Measurements from ENCODE around the gene DUSP22. TPM values are rescaled to one million over a fixed set of nuclear protein-coding genes. Genes with fewer than 3 reads are reported as not detected.

Gene DUSP22
- total and polyA plus RNA-seq, 2 experiments from 2014 or later = 24.2 to 26.3 TPM

DNA sequence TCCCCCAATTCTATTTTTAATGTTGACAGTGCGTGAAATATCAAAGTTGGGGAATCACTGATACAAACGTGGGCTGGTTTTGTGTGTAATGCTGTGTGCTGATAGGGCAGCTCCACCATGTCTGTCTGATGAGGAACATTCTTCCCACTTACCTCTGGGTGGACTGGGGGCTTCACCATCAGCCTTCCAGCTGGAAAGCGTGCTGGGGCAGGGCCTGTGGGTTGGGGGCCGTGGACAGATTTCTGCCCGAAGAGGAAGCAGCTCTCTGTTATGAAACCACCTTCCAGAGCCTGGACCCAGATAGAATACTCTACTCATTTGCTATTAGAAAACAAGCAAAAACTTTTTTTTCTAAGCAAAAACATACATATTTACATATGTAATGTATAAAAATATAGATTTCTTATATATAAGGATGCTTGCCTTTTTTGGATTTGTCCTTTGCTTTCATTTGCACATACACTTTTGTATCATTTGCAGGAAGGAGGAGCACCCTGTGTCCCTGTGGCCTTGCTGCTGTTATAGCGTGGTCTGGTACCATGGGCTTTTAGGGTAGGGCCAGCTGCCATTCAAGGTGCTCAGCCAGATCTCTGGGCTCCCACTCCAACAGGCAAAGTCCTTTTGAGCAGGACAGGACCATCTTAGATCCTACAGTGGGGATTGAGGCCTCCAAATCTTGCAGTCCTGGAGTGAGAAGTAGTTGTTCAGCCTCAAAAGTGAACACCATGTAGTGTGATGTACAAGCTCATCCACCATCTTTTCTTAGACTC is 48.1 kb downstream of the DUSP22 start:
- H3K4me3 ChIP-seq = no peak overlapping the region
- no peaks in the 10 kb centered on the region for H3K9me3 ChIP-seq (ENCODE audit: low read depth)
- H3K36me3 ChIP-seq (replicated peaks; ENCODE audit: insufficient read depth, low read depth) = no peaks in the 10 kb centered on the region
- H4K20me1 ChIP-seq (ENCODE audit: insufficient read depth, poor library complexity, severe bottlenecking) = no peaks in the 10 kb centered on the region
- TF ChIP-seq EZH2 (IDR thresholded peaks at IDR 0.05; ENCODE audit: borderline replicate concordance) = no peak
- TF ChIP-seq, protein P1, sequence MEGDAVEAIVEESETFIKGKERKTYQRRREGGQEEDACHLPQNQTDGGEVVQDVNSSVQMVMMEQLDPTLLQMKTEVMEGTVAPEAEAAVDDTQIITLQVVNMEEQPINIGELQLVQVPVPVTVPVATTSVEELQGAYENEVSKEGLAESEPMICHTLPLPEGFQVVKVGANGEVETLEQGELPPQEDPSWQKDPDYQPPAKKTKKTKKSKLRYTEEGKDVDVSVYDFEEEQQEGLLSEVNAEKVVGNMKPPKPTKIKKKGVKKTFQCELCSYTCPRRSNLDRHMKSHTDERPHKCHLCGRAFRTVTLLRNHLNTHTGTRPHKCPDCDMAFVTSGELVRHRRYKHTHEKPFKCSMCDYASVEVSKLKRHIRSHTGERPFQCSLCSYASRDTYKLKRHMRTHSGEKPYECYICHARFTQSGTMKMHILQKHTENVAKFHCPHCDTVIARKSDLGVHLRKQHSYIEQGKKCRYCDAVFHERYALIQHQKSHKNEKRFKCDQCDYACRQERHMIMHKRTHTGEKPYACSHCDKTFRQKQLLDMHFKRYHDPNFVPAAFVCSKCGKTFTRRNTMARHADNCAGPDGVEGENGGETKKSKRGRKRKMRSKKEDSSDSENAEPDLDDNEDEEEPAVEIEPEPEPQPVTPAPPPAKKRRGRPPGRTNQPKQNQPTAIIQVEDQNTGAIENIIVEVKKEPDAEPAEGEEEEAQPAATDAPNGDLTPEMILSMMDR (IDR thresholded peaks at IDR 0.05; ENCODE audit: poor library complexity) = no peak
- TF ChIP-seq EZH2phosphoT487 (IDR thresholded peaks at IDR 0.05; ENCODE audit: low read depth, severe bottlenecking, unreplicated experiment) = no peak
- no peak overlapping the region for H2AFZ ChIP-seq
- no peaks in the 10 kb centered on the region for H3K79me2 ChIP-seq
- no peaks in the 10 kb centered on the region for H3K9me2 ChIP-seq (replicated peaks; ENCODE audit: insufficient read depth)
- no peaks in the 10 kb centered on the region for H3K4me1 ChIP-seq (ENCODE audit: insufficient read depth)
- no peak overlapping the region for H3K4me2 ChIP-seq
- no peaks in the 10 kb centered on the region for H3K27me3 ChIP-seq
- DNase-seq (ENCODE audit: low spot score) = no peak
- H3K27ac ChIP-seq = no peak overlapping the region
- 84% methylated on average over 6 of the region's 6 CpGs for WGBS (ENCODE audit: low lambda C conversion rate, missing lambda C conversion rate)

DNA sequence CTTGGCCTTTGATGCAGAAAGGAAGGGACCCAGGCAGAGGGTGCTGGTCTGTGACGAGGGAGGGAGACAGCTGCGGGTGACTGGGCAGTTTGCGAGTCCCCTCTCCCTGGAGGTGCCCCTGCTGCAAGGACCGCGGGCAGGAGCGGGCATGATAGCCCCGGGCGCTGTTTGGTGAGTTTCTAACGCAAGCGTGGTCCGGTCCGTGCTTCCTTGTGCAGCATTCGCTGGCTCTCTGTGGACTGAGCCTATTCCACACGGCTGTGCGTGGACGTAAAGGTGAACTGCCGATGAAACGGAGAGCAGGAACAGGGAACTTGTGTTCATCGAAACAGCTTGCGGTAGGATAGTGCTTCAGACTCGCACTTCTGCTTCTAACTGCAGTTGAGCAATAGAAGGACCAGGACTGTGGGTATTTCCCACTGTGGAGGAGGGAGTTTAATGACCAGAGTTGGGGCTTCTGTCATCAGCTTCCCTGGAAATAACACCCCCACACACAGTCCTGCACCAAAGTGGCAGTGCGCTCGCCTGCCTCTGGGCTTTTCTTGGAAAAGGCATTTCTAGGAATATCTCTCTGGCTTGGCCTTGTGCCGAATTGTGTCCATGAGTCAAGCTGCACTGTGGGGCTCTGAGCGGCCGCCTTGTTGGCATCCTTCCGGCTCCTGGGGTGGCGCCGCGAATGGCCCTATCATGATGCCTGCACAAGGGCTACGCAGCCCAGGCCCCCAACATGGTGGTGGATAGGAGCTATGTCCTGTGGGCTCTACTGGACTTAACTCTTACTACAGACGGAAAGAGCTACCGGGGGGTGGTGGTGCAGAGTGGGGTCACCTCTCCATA is 48.9 kb downstream of the DUSP22 start:
- H3K4me1 ChIP-seq (ENCODE audit: insufficient read depth) = no peaks in the 10 kb centered on the region
- no peak for DNase-seq (ENCODE audit: low spot score)
- no peak overlapping the region for H2AFZ ChIP-seq
- H3K4me2 ChIP-seq = no peak overlapping the region
- H3K36me3 ChIP-seq (replicated peaks; ENCODE audit: insufficient read depth, low read depth) = no peaks in the 10 kb centered on the region
- TF ChIP-seq, protein P1 (IDR thresholded peaks at IDR 0.05; ENCODE audit: poor library complexity) = no peak
- TF ChIP-seq EZH2phosphoT487 (IDR thresholded peaks at IDR 0.05; ENCODE audit: low read depth, severe bottlenecking, unreplicated experiment) = no peak
- TF ChIP-seq EZH2 (IDR thresholded peaks at IDR 0.05; ENCODE audit: borderline replicate concordance) = no peak
- no peaks in the 10 kb centered on the region for H3K79me2 ChIP-seq
- H3K27ac ChIP-seq = no peak overlapping the region
- H3K9me3 ChIP-seq (ENCODE audit: low read depth) = no peaks in the 10 kb centered on the region
- no peaks in the 10 kb centered on the region for H3K27me3 ChIP-seq
- no peak overlapping the region for H3K4me3 ChIP-seq
- H4K20me1 ChIP-seq (ENCODE audit: insufficient read depth, poor library complexity, severe bottlenecking) = no peaks in the 10 kb centered on the region
- H3K9me2 ChIP-seq (replicated peaks; ENCODE audit: insufficient read depth) = no peaks in the 10 kb centered on the region
- 93% methylated on average over 33 of the region's 33 CpGs for WGBS (ENCODE audit: low lambda C conversion rate, missing lambda C conversion rate)

DNA sequence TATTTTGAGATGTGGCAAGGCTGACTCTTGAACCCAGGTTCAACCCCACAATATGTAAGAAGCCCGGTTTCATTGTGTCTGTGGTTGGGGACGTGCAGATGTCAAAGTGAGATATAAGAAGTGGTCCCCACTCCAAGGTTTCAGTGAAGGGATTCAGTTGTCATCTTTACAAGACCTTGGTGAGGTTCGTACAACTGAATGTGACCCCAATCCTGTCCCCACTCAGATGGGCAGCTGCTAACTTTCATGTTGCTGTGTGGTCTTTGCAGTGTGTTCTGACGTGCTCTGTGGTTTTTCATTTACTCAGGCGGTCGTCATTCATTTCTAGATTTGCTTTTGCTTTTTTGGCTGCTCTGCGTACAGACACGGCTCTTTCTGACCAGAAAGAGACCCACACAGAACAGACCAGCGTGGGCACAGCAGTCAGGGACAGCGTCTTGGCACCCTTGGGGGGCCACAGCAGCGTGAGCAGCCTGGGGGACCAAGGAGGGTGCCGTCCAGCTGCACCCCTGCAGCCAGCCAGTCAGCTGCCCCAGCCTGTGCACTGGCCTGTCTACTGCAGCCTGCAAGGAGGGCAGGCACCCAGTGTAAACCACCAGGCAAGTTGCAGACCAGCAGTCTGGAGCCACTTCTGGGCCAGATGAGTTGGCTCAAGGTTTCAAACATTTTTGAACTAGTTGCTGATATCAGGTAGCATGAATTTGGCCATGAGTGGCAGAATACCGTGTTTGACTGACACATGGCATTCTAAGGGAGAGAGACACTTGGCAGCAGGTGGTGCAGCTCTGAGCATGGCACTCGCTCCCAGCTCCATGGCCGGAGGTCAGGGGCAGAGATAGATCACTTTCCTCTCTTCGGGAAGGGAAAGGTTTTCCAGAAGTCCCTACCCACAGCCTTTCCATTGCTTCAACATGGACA is 49.9 kb downstream of the DUSP22 start:
- 77% methylated on average over 16 of the region's 16 CpGs for WGBS (ENCODE audit: low lambda C conversion rate, missing lambda C conversion rate)
- DNase-seq (ENCODE audit: low spot score) = no peak
- TF ChIP-seq EZH2 (IDR thresholded peaks at IDR 0.05; ENCODE audit: borderline replicate concordance) (no peak), EZH2phosphoT487 (IDR thresholded peaks at IDR 0.05; ENCODE audit: low read depth, severe bottlenecking, unreplicated experiment) (no peak)
- TF ChIP-seq, protein P1 (IDR thresholded peaks at IDR 0.05; ENCODE audit: poor library complexity) = no peak
- H3K27me3 ChIP-seq = no peaks in the 10 kb centered on the region
- H3K9me2 ChIP-seq (replicated peaks; ENCODE audit: insufficient read depth) = no peaks in the 10 kb centered on the region
- H3K9me3 ChIP-seq (ENCODE audit: low read depth) = no peaks in the 10 kb centered on the region
- H3K36me3 ChIP-seq (replicated peaks; ENCODE audit: insufficient read depth, low read depth) = no peaks in the 10 kb centered on the region
- H4K20me1 ChIP-seq (ENCODE audit: insufficient read depth, poor library complexity, severe bottlenecking) = no peaks in the 10 kb centered on the region
- no peak overlapping the region for H3K27ac ChIP-seq
- no peak overlapping the region for H3K4me2 ChIP-seq
- no peak overlapping the region for H2AFZ ChIP-seq
- H3K79me2 ChIP-seq = no peaks in the 10 kb centered on the region
- no peaks in the 10 kb centered on the region for H3K4me1 ChIP-seq (ENCODE audit: insufficient read depth)
- H3K4me3 ChIP-seq = no peak overlapping the region

All from hepatocyte (in vitro differentiated cells).